Muscle layer of duodenum (tissue), 2 donors: ENCODE measurements around the gene SETD2.

ENCODE experiments used
- H3K27ac ChIP-seq: one replicate; pipeline ENCODE4 v1.7.0; 2013; ENCODE audit warnings: mild to moderate bottlenecking, low read length
- H3K27me3 ChIP-seq: one replicate; pipeline ENCODE4 v1.7.0; 2013; ENCODE audit warnings: low read depth, mild to moderate bottlenecking, control low read depth, low read length
- H3K36me3 ChIP-seq, 2 donors: one replicate each; pipeline ENCODE4 v1.7.0; 2013; ENCODE audit warnings: low read length in 2 of 2, control low read depth in 1 of 2, mild to moderate bottlenecking in 1 of 2; ENCODE audit not compliant: insufficient read depth in 2 of 2, control insufficient read depth in 1 of 2
- H3K4me1 ChIP-seq, 2 donors: one replicate each; pipeline ENCODE4 v1.7.0; 2013; ENCODE audit warnings: low read length in 2 of 2, mild to moderate bottlenecking in 2 of 2, control low read depth in 1 of 2, moderate library complexity in 1 of 2; ENCODE audit not compliant: insufficient read depth in 2 of 2, control insufficient read depth in 1 of 2
- H3K4me3 ChIP-seq, 2 donors: one replicate each; pipeline ENCODE4 v1.7.0; 2013; ENCODE audit warnings: low read length in 2 of 2, low read depth in 1 of 2, mild to moderate bottlenecking in 1 of 2
- H3K9me3 ChIP-seq, 2 donors: one replicate each; pipeline ENCODE4 v1.7.0; 2013; ENCODE audit warnings: low read length in 2 of 2, control low read depth in 1 of 2, mild to moderate bottlenecking in 1 of 2; ENCODE audit not compliant: control insufficient read depth in 1 of 2
- donor health status: healthy.

The SETD2 gene

GRCh38 chr3:46977811-46978195 lies 186.1 kb downstream of the SETD2 start:
- no peak overlapping the region for H3K27ac ChIP-seq
- H3K4me1 ChIP-seq, result peaks cover 9 to 48% of the 10 kb centered on the region in 2 donors
- peaks cover 0 to 3% of the 10 kb centered on the region in 2 donors for H3K36me3 ChIP-seq
- H3K4me3 ChIP-seq, result no peak overlapping the region
- H3K27me3 ChIP-seq, result no peaks in the 10 kb centered on the region
- H3K9me3 ChIP-seq, result no peaks in the 10 kb centered on the region

DNA sequence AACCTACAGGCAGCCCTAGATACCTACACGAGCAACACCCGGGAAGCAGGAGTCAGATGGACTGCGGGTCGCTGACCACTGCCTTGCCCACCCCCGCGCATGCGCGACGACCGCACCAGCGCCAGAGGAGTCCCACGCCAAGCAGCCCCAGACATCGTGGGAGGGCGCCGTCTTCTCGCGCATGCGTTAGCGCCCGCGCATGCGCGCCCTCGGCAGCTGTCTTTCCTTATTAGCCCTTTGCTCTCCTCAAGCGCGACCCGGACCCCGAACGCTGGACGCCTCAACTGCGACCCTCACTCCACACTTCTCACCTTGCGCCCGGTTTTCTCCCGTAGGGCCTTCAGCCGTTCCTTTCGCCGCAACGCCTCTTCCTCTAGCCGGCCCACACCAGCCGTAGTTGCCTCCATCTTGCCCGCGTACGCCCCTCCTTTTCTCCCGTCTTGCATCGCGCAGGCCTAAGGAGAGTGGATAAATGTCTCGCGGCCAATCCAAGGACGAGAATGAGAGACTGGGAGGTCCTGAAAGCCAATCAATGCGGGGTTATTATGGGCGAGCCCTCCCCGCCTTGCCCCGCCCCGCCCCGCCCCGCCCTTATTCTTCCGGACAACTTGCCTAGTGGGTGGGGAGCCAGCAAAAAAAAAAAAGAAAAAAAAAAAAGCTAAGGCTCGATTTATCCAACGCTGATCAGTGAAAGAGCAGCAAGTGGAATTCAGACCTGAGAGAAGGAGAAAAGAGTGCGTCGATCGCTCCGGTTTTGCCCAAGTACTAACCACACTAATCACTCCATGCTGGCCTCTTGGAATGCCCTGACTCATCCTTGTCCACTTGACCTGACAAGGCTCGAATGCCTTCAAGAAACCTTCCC lies 187.4 kb downstream of the SETD2 start, which contains the start of gene CCDC12:
Gene CCDC12 (minus strand): TSS at position 420 of the 865 bp plus-strand sequence. CDS start 13 bp downstream, at position 407.
- Histone ChIP-seq H3K27ac (peak within 1 kb of the TSS; percentile 93), H3K4me1 (peaks cover 12 to 54% of the 10 kb centered on the region in 2 donors), H3K27me3 (no peaks in the 10 kb centered on the region), H3K9me3 (no peaks in the 10 kb centered on the region), H3K36me3 (peaks cover 0 to 3% of the 10 kb centered on the region in 2 donors), H3K4me3 (peak within 1 kb of the TSS; percentile 82 to 88)

DNA sequence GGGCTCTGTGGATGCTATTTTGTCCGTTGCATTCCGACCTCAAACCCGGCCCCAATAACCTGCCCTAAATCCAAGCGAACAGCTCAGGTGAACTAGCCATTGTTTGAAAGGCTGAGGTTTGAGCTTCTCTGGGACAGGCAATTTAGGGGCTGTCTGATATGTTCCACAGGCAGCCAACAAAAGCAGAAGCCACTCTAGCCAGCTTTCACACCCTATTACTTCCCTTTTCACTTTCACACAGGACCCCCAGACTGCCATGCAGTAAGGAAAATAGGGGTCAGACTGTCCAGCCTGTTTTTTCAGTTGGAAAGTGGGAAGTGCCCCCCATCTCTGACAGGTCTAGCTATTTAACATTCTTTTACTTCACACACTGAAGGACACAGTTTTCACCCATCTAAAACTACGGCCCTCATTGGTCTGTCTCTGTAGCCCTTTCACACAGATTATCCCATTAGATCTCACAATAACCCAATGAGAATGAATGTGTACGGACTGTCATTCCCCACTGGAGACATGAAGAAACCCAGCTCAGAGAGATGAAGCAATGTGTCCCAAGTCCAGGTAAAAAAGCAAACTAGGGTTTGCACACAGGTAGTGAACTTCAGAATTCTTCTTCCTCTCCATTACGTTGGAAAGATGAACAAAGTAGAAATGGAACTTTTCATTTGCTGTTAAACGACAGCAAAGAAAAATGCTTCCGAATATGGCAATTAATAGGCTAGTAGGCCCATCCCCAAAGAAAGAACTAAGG lies 189.3 kb downstream of the SETD2 start:
- H3K4me1 ChIP-seq, result peaks cover 15 to 65% of the 10 kb centered on the region in 2 donors

GRCh38 chr3:46972396-46972795 lies 191.5 kb downstream of the SETD2 start:
- no peak overlapping the region for H3K27ac ChIP-seq
- no peak overlapping the region for H3K4me3 ChIP-seq
- H3K4me1 ChIP-seq, result peaks cover 11 to 50% of the 10 kb centered on the region in 2 donors
- no peaks in the 10 kb centered on the region for H3K27me3 ChIP-seq
- no peaks in the 10 kb centered on the region for H3K9me3 ChIP-seq
- H3K36me3 ChIP-seq, result peaks cover 0 to 3% of the 10 kb centered on the region in 2 donors

More for the DNA sequence above, 189.3 kb downstream of the SETD2 start:
- Histone ChIP-seq H3K9me3 (no peaks in the 10 kb centered on the region), H3K27ac (peak overlapping the region; percentile 40), H3K36me3 (peaks cover 0 to 3% of the 10 kb centered on the region in 2 donors), H3K4me3 (peak overlapping the region; percentile 19 to 32), H3K27me3 (no peaks in the 10 kb centered on the region)

- Histone ChIP-seq H3K27me3 (no peaks in the 10 kb centered on the region), H3K4me1 (peaks cover 18 to 51% of the 10 kb centered on the region in 2 donors), H3K4me3 (no peak overlapping the region), H3K27ac (no peak overlapping the region), H3K36me3 (peaks cover 0 to 3% of the 10 kb centered on the region in 2 donors), H3K9me3 (no peaks in the 10 kb centered on the region)
Measured at GRCh38 chr3:46971742-46972141, 192.2 kb downstream of the SETD2 start.

- peaks cover 19 to 51% of the 10 kb centered on the region in 2 donors for H3K4me1 ChIP-seq
- no peak overlapping the region for H3K4me3 ChIP-seq
- no peaks in the 10 kb centered on the region for H3K36me3 ChIP-seq
- no peaks in the 10 kb centered on the region for H3K27me3 ChIP-seq
- H3K27ac ChIP-seq, result no peak overlapping the region
- H3K9me3 ChIP-seq, result no peaks in the 10 kb centered on the region
Measured at GRCh38 chr3:46971151-46971550, 192.8 kb downstream of the SETD2 start.

DNA sequence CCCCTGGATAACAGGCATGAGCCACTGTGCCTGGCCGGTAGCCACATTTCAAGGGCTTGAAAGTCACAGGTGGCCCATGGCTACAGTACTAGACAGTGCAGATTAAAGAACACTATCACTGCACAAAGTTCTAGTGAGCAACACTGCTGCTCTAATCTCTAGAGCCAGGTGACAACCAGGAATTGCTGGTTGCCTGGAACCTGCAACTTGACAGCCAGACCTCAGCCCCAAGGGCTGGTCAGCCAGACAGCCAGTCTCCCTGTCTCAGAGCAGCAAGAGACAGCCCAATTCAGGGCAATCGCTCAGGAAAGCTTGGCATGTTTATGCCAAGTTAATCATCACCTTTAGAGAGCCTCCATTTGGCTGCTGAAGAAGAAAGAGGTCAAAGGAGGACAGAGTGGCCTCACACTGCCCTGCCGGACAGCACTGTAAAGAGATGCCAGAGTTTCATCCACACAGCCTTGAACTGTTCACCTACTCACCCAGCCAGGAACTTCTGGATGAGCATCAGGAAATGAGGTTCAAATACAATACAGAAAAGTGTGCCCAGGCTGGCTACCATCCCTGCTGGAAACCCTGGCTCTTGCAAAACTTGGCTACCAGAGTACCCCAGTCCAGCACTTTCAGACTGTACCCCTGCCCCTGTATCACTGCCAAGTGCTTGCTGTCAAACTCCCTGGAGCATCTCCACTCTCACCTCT lies 193.4 kb downstream of the SETD2 start:
- peaks cover 19 to 48% of the 10 kb centered on the region in 2 donors for H3K4me1 ChIP-seq
- no peaks in the 10 kb centered on the region for H3K9me3 ChIP-seq
- H3K27me3 ChIP-seq, result no peaks in the 10 kb centered on the region
- no peak overlapping the region for H3K27ac ChIP-seq
- H3K4me3 ChIP-seq, result no peak overlapping the region
- no peaks in the 10 kb centered on the region for H3K36me3 ChIP-seq

DNA sequence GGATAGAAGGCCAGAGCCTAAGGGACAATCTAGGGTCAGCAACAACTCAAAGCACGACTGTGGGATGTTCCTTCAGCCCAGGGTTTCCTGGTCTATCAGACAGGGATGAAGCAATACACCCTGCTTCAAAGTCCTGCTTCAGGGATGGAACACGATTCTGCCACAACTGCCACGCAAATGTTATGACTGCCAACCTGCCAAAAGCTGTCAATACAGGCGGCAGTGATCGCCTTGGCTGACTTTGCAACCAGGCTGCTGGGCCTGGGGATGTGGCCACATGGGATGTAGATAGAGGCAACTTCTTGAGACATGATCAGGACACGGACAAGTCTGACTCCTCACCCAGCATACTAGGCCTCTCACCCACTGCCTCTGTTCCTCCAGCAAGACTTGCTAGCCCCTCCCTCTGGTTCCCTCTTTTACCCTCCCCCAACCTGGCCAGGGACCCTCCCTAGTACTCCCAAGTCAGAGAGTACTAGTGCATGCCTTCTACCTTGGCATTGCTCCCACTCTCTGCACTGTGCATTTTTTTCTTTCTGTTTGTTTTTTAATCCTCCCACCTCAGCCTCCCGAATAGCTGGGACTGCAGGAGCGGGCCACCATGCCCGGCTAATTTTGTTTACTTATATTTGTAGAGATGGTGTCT lies 195.0 kb downstream of the SETD2 start:
- Histone ChIP-seq H3K4me1 (peaks cover 19 to 38% of the 10 kb centered on the region in 2 donors), H3K4me3 (no peak overlapping the region), H3K27me3 (no peaks in the 10 kb centered on the region), H3K27ac (no peak overlapping the region), H3K9me3 (no peaks in the 10 kb centered on the region), H3K36me3 (no peaks in the 10 kb centered on the region)

DNA sequence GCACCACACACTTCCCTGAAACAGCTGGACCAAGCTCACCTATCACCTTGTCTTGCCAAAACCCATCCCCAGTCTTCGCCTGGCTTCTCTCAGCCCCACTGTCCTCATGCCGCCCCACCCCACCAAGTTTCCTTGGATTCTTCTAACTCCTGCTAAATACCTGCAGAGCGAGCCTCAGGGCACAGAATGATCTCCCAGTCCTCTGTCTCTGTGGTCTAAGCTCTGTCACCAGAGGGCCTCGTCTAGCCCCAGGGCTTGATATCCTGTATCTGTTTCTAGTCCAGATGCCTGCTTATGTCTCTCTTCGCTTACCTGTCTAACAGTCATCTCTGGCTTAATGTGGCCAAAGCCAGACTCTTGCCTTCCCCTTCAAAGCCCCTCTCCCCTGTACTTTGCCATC lies 197.1 kb downstream of the SETD2 start:
- Histone ChIP-seq H3K4me1 (peaks cover 19 to 32% of the 10 kb centered on the region in 2 donors), H3K27ac (no peak overlapping the region), H3K4me3 (no peak overlapping the region), H3K36me3 (no peaks in the 10 kb centered on the region), H3K9me3 (no peaks in the 10 kb centered on the region), H3K27me3 (no peaks in the 10 kb centered on the region)
